Measurements from ENCODE around the gene UCHL3.

- TF ChIP-seq EZH2 (IDR thresholded peaks at IDR 0.05; ENCODE audit: insufficient read depth, poor library complexity, severe bottlenecking) (no peak), EZH2phosphoT487 (IDR thresholded peaks at IDR 0.05; ENCODE audit: insufficient read depth, low read depth) (no peak)
Observed at GRCh38 chr13:75541287-75541686, 8.3 kb upstream of the UCHL3 start.
